HG02852 (cell line): ENCODE measurements around the gene MTRR.

Experiments
- ATAC-seq: cut with Tn5 transposase; IDR thresholded peaks from one replicate; pipeline ENCODE4 v1.9.1; 2021; ENCODE audit warnings: mild to moderate bottlenecking, moderate library complexity; ENCODE audit not compliant: unreplicated experiment

The MTRR gene

DNA sequence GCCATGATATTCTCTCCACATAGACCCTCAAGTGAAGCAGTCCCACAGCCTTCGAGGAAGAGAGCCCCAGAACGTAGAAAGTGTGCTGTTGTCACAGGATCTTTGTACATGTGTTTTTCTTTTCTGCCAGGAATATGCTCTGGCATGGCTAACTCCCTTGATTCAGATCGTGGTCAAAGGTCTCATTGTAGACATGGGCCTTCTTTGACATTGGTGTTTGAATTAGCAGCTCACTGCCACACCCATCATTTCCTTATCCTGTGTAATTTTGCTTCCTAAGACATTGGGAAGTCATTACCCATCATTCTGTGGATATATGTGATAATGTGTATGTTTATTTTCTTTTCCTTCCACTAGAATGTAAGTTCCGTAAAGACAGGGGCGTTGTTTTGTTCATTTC, 25.5 kb downstream of the MTRR start:
- no peak for ATAC-seq

DNA sequence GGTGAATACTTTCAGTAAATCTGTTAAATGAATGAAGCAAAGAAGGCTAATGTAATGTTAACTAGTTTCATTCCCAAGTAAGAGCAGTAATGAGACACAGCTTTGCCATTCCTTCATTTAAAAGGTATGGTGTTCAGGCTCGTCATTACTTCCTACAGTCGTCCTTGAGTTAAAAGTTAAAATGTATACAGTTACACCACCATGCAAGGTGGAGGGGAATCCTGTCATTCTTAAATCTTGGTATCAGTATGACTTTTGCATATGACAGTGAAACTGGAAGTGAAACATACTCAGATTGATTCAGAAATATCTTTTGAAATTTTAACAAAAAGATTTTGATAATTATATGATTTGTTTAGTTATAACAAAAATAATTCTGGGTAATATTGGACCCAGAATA, 25.9 kb downstream of the MTRR start:
- peak; percentile 99 for ATAC-seq

DNA sequence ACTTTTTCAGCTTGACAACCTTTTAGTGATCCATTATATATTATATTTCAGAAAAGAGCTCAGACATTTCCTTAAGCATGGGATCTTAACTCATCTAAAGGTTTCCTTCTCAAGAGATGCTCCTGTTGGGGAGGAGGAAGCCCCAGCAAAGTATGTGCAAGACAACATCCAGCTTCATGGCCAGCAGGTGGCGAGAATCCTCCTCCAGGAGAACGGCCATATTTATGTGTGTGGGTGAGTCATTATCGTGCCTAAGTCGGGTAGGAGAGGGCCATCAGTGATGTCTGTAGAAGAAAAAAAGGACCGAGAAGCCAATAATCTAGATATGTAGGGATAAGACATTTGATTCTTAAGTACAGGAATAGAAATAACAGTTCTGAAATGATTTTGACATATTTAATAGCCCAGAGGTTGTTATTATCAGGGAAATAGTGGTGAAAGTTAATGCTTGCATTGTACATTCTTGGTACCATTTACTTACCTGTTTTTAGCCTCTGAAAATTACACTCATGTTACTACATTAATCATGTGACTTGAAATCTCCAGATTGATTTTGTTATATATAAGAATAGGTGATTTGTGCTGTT, 28.2 kb downstream of the MTRR start:
- ATAC-seq, result peak; percentile 40

DNA sequence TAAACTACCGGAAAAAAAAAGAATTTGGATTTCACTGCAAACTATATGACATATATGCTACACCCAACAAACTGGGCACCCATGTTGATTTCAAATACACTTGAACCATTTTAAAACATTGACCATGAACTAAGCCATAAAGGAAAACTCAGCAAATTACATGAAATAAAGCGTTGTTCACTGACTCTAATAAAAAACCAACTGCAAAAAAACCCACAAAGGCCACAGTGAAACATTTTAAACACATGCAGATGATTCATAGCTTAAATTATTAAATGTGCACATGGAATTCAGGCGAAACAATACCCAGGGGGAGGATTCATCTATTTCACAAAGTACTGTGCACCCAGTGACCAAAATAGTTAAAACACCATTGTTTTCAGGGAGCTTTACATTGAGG, 33.3 kb downstream of the MTRR start:
- ATAC-seq, result no peak

DNA sequence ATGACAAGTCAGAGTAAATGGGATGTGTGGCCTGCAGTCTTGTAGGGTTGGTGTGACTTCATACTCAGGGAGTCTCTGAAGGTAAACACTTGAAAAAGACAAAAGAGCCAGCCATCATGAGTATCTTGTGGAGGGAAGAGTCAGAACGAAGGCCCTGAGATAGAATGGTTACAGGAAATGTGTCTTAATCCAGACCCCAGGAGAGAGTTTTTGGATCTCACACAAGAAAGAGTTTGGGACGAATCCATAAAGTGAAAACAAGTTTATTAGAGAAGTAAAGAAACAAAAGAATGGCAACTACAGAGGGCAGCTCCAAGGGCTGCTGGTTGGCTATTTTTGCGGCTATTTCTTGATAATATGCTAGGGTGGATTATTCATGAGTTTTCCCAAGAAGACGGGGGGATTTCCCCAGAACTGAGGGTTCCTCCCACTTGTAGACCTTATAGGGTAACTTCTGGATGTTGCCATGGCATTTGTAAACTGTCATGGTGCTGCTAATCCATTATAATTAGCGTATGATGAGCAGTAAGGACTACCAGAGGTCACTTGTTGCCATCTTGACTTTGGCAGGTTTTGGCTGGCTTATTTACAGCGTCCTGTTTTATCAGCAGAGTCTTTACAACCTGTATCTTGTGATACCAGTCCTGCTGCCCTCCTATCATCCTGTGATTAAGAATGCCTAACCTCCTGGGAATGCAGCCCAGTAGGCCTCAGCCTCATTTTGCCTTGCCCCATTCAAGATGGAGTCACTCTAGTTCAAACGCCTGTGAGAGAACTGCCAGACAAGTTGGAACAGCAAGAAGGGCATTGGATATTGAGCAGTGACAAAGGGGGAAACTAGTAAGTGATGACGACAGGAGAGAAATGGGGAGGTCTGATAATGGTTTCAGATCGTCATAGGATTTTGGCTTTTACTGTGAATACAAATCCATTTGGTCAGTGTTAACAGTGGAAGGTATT, 34.0 kb downstream of the MTRR start:
- ATAC-seq, result no peak

DNA sequence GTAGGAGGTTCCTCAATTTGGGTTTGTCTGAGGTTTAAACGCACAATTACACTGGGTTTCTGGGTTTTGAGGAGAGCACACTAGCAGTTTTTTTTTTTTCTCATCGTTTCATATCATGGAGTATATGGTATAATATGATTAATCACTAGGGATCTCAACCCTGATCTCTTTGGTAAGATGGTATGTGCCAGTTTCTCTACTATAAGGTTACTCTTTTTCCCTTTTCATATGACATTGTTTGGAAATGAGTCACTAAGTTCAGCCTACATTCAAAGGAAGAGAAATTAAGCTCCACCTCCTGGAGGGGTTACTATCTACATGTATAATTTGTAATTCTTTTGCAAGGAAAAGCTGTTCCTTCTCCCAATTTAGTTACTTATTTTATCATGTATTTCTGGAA, 35.2 kb downstream of the MTRR start:
- ATAC-seq, result no peak

DNA sequence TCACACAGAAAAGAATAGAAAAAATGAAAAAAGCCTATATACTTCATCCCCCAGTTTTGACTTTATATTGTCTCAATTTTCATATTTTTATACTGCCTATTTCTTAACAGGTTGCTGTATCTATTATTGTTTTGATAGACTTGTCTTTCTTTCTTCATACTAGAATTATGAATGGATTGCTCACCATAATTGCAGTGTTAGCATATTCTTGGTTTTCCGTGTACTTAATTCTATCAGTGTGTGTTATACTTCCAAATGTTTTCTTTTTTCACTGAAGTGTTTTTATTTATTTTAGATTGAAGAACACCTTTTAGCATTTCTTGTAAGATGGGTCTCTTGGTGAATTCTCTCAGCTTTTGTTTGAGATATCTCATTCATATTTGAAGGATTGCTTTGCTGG, 38.7 kb downstream of the MTRR start:
- no peak for ATAC-seq

DNA sequence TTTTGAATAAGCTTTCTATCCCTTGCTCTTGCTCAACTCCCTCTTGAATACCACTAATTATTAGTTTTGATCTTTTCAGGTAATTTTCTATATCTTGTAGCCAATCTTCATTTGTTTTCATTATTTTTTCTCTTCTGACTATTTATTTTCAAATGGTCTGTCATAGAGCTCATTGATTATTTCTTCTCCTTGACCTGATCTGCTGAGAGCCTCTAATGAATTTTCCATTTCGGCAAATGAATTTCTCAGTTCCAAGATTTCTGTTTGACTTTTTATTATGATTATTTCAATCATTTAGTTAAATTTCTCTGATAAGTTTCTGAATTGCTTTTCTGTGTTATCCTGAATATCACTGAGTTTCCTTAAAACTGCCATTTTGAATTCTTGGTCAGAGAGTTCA, 39.4 kb downstream of the MTRR start:
- no peak for ATAC-seq

DNA sequence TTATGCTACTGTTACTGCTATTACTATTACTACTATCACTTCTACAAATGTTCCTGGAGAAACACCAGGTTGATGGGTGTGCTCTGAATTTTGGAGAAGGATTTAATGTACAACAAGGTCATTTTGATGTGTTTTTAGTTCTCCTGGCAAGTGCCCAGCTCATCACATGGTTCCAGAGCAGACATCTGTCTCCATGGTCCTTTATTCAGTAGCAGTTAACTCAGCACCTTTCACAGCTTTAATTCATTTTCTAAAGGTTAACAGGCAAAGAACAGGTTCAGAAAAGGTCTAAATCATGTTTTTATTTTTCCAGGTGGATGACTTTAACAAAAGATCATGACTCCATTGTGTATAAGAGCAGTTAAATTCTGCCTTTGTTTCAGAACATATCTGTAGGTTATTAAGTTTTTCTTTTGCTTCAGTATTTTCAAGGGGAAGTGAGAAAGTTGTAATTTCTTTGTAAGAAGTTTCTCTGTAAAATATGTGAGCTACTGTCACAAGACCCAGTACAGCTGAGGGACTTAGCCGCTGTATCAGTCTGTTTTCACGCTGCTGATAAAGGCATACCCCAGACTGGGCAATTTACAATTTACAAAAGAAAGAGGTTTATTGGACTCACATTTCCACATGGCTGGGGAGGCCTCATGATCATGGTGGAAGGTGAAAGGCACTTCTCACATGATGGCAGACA, 41.9 kb downstream of the MTRR start:
- peak; percentile 84 for ATAC-seq

DNA sequence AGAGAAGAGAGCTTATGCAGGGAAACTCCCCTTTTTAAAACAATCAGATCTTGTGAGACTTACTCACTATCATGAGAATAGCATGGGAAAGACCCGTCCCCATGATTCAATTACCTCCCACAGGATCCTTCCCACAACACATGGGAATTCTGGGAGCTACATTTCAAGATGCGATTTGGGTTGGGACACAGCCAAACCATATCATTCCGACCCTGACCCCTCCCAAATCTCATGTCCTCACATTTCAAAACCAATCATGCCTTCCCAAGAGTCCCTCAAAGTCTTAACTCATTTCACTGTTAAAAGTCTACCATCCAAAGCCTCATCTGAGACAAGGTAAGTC, 42.5 kb downstream of the MTRR start:
- ATAC-seq, result peak; percentile 41

DNA sequence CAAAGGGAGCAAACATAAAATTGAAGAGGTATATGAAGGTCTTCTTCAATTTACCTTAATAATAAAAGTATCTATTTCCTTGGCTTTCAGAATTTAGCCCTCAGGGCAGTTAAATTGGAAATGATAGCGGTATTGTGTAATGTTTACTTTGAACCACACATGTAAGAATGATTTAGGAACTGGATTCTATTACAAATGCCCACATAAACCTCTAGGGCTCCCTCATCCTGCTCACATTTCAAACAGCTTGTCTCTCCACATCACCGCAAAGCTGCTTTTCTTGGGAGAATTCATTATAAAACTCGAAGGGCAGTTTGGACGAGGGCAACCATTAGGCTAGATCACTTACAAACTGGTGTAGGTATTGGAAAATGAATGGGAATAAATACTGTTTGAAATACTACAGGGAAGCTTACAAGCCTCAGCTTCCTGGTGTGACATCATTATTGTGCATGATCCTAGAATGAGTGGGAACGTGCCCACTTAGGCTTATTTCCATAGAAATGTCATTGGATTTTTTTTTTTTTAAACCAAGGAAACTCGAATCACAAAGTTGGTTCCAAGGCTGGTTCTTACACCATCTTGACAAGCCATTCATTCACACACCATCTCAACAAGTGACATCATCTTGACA, 47.3 kb downstream of the MTRR start:
- ATAC-seq, result no peak

DNA sequence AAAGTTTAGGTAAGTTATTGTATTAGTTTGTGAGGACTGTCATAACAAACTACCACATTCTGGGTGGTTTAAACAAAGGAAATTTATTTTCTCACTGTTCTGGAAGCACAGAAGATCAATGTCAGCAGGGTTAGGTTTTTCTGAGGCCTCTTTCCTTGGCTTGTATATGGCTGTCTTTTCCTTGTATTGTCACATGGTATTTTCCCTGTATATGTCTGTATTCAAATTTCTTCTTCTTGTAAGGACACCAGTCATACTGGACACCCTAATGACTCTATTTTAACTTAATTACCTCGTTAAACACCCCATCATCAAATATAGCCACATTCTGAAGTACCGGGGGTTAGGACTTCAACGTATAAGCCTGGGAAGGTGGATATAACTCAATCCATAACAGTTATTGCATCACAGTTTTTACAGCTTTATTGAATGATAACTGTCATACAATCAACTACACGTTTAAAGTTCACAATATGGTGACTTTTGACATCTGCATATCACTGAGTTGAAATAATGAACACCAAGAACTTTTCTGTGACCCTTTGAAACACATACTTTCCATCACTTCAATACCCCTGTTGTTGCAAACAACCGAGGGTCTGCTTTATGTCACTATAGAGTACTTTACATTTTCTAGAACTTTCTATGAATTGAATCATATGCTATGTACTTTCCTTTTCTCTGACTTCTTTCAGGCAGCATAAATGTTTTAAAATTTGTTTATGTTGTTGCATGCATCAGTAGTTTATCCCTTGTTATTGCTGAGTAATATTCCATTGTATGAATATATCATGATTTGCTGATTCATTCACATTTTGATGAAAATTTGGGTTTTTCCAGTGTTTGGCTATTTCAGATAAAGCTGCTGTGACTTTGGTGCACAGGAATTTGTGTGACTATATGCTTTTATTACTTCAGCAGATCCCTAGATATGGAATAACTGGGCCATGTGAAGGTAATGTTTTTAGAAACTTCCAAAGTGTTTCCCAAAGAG, 48.5 kb downstream of the MTRR start:
- ATAC-seq, result no peak

DNA sequence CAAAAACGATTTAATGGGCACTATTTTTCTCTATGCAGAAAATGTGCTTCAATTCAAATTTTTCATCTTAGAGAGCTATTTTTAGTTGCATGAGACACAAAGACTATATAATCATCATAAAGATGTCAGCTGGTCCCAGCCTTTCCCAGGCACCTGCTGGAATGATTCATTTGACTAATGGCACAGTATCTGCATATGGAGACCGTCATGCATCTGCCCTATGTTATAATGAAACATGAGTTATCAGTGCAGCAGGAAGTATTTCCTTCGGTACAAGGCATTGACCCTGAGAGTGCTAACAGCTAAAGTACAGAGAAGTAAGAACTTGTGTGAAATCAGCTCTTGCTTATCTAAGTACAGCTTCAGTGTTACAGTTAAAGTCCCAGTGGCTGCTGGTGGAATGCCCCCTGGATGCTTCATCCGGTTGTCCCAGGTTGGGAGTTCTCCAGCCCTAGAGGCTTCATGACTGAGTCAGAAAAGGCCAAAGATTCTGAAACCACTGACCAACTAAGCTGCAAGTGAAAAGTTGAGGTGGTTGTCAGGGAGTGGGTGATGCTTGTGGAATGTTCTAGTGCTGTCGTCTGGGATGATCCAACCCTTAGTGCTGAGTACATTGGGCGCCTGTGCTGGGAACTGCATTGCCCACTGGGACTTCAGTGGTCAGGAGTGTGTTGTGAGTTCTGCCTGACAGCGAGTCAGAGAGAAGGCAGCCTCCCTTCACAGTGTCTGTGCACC, 57.2 kb downstream of the MTRR start:
- no peak for ATAC-seq

DNA sequence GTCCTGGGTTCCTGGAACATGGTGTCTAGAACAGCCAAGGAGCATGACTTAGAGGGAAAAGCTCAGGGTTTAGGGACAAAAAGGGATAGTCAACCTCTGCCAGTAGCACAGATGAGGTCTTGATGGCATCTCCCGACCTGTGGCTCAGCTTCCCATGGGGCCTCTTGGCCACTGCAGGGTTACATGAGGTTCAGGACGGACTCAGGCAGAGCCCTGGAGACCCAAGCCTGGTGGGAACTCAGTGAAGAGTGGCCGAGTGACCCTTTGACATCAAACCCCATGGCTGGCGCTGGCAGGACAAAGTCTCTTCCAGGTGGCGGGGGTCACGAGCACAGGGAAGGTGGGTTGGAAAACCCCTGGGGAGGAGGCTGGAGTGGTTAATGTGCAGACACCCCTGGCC, 57.8 kb downstream of the MTRR start:
- ATAC-seq, result no peak

DNA sequence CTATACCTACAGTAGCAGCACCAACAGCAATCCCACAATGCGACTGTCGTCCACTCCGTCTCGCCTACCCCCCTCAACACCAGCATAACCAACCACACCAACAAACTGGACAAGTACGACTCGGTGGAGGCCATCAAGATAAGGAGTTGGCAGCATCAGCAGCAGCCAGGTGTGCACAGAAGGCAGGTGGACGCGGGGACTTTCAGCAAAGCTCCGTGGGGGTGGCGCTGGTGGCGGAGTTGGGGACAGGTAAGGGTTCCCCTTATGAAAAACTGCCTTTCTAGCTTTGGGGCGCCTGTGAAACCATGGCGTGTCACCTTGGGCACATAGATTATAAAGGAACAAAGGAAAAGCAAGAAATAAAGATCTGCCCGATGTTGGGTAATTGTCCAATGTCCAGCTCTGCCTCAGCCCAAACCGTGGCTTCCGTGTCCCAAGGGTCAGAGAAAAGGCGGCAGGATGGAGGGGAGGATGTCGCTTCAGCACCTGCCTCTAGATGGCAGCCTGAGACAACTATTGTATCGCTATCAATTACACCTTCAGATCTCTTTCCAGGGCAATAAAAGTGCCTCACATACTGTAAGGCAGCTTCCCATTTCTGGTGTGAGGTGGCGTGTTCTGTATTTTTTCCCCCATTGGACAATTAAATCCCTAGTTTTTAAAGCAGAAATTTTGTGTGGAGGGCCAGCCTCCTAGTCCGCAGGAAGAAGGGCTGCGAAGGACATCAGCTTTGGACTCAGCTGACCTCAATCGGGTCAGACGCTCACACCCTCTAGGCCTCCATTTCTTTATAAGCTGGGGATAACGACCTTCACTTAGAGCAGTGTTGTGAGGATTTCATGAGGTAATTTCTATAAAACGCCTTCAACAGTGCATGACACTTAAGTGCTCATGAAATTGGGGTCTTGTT, 58.8 kb downstream of the MTRR start:
- peak; percentile 86 for ATAC-seq

DNA sequence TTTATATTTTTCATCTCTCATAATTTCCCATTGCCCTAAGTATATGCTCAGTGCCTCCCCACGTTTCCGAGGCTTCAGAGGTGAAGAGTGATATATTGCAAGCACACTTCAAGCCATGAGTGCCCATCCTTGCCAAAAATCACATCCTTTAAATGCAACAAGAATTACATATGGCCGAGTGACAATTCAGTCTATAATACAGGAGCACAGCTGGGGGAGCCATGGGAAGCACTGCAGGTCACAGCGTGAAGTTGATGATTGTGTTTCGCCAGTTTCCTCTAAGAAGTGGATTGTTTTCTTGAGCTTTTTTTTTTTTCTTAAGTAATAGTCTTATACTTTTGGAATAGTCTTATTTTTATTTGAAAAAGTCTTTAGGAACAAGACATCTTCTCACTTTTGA, 61.1 kb downstream of the MTRR start:
- no peak for ATAC-seq

DNA sequence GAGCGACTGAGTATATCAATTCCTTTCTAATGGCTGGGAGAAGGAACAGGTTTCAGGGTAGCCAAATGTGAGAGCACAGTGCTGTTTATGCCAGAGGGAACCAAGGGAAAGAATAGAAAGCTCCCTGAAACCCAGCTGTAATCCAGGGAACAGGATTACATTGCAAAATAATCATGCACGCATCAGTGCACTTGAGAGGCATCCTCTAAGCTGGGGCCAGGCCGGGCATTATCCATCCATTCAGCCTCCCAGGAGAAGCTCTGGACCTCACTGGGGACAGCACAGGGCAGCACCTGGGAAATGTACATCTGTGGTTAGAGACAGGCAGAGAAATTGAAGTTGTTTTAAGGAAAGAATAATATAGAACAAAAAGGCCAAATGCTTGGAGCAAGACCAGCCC, 72.7 kb downstream of the MTRR start:
- no peak for ATAC-seq

DNA sequence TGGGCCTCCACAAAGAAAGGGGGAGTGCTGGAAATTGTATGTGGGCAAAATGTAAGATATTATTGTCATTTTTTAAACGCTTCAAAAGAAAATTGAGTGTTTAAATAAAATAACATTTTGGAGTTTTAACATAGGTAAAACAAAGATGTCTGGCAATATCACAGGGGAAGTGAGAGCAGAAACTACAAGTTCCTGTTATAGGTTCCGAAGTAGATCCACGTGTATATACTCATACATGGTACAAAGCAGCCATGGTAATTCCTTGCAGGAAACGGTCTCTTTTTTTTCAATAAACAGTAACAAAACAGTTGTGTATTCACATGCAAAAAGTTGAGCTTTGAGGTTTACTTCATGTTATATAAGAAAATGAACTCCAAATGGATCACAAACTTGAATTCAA, 78.4 kb downstream of the MTRR start:
- ATAC-seq, result no peak
